ENCODE data around the gene RSPH3. TPM values are rescaled to one million over a fixed set of nuclear protein-coding genes. Genes with fewer than 3 reads are reported as not detected.

RSPH3 gene
- total RNA-seq, 4 donors from 2014 or later = 10.1 to 13.6 (median 13.1) TPM

- Histone ChIP-seq H3K27me3 (no peaks in the 10 kb centered on the region), H3K4me3 (no peak overlapping the region), H3K36me3 (peaks cover 17% of the 10 kb centered on the region), H3K9me3 (no peaks in the 10 kb centered on the region), H3K4me1 (no peaks in the 10 kb centered on the region), H3K27ac (no peak overlapping the region)
- DNase-seq (ENCODE audit: low spot score in 2 of 2) = no peak
- TF ChIP-seq POLR2A (IDR thresholded peaks at IDR 0.05) = no peak
- TF ChIP-seq POLR2AphosphoS5 (IDR thresholded peaks at IDR 0.05) = no peak
- TF ChIP-seq, protein P1, sequence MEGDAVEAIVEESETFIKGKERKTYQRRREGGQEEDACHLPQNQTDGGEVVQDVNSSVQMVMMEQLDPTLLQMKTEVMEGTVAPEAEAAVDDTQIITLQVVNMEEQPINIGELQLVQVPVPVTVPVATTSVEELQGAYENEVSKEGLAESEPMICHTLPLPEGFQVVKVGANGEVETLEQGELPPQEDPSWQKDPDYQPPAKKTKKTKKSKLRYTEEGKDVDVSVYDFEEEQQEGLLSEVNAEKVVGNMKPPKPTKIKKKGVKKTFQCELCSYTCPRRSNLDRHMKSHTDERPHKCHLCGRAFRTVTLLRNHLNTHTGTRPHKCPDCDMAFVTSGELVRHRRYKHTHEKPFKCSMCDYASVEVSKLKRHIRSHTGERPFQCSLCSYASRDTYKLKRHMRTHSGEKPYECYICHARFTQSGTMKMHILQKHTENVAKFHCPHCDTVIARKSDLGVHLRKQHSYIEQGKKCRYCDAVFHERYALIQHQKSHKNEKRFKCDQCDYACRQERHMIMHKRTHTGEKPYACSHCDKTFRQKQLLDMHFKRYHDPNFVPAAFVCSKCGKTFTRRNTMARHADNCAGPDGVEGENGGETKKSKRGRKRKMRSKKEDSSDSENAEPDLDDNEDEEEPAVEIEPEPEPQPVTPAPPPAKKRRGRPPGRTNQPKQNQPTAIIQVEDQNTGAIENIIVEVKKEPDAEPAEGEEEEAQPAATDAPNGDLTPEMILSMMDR (IDR thresholded peaks at IDR 0.05) = no peak
- TF ChIP-seq EP300 (IDR thresholded peaks at IDR 0.05) = no peak
- 97% methylated on average over 1 of the region's 1 CpG for WGBS
These were observed 11.5 kb downstream of the RSPH3 start for GRCh38 chr6:158988477-158988876.

GRCh38 chr6:158987657-158988056, 12.3 kb downstream of the RSPH3 start:
- no peaks in the 10 kb centered on the region for H3K4me1 ChIP-seq
- no peak for DNase-seq (ENCODE audit: low spot score in 2 of 2)
- H3K27me3 ChIP-seq = no peaks in the 10 kb centered on the region
- H3K9me3 ChIP-seq = no peaks in the 10 kb centered on the region
- peaks cover 12% of the 10 kb centered on the region for H3K36me3 ChIP-seq
- no peak overlapping the region for H3K27ac ChIP-seq
- TF ChIP-seq POLR2AphosphoS5 (IDR thresholded peaks at IDR 0.05) (no peak), EP300 (IDR thresholded peaks at IDR 0.05) (no peak), POLR2A (IDR thresholded peaks at IDR 0.05) (no peak)
- TF ChIP-seq, protein P1 (IDR thresholded peaks at IDR 0.05) = no peak
- H3K4me3 ChIP-seq = no peak overlapping the region
- WGBS = 94% methylated on average over 1 of the region's 1 CpG

GRCh38 chr6:158978757-158979156, 21.2 kb downstream of the RSPH3 start:
- Histone ChIP-seq H3K4me3 (no peak overlapping the region), H3K4me1 (no peaks in the 10 kb centered on the region), H3K27me3 (no peaks in the 10 kb centered on the region), H3K27ac (no peak overlapping the region), H3K36me3 (peaks cover 37% of the 10 kb centered on the region), H3K9me3 (no peaks in the 10 kb centered on the region)
- 97% methylated on average over 3 of the region's 3 CpGs for WGBS
- DNase-seq (ENCODE audit: low spot score in 2 of 2) = no peak
- TF ChIP-seq EP300 (IDR thresholded peaks at IDR 0.05) (no peak), POLR2A (IDR thresholded peaks at IDR 0.05) (no peak), POLR2AphosphoS5 (IDR thresholded peaks at IDR 0.05) (no peak)
- TF ChIP-seq, protein P1 (IDR thresholded peaks at IDR 0.05) = no peak

DNA sequence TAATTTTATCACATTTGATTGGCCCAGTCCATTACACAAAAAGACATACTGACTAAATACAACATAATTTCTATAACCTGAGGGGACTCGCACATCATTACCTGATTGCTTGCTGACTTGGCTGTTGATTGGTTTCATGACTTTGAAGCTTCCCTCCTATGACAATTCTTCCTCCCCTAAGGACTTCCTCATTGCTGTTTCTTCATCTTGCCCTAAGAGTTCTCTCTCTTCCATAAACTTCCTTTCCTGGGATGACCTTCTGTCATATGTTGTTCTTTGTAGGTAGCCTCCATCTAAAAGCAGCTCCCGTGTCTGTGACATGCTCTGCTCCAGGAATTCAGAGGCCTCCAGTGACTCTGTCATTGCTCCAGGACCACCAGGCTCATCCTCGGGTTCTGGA, 22.6 kb downstream of the RSPH3 start:
- Histone ChIP-seq H3K36me3 (peaks cover 37% of the 10 kb centered on the region), H3K4me1 (no peaks in the 10 kb centered on the region), H3K27me3 (no peaks in the 10 kb centered on the region), H3K27ac (no peak overlapping the region), H3K9me3 (no peaks in the 10 kb centered on the region), H3K4me3 (no peak overlapping the region)
- TF ChIP-seq POLR2A (IDR thresholded peaks at IDR 0.05) = no peak
- no peak for TF ChIP-seq EP300 (IDR thresholded peaks at IDR 0.05)
- TF ChIP-seq POLR2AphosphoS5 (IDR thresholded peaks at IDR 0.05) = no peak
- TF ChIP-seq, protein P1 (IDR thresholded peaks at IDR 0.05) = no peak
- DNase-seq (ENCODE audit: low spot score in 2 of 2) = no peak
- WGBS = 92% methylated on average over 3 of the region's 3 CpGs

GRCh38 chr6:158972241-158973233, 27.5 kb downstream of the RSPH3 start:
- H3K9me3 ChIP-seq = peaks cover 8% of the 10 kb centered on the region
- peaks cover 24% of the 10 kb centered on the region for H3K36me3 ChIP-seq
- H3K4me1 ChIP-seq = no peaks in the 10 kb centered on the region
- no peak overlapping the region for H3K4me3 ChIP-seq
- TF ChIP-seq POLR2AphosphoS5 (IDR thresholded peaks at IDR 0.05) = no peak
- TF ChIP-seq, protein P1 (IDR thresholded peaks at IDR 0.05) = peak; percentile 15 to 18
- DNase-seq (ENCODE audit: low spot score in 2 of 2) = no peak
- H3K27me3 ChIP-seq = no peaks in the 10 kb centered on the region
- WGBS = 31% methylated on average over 4 of the region's 4 CpGs
- H3K27ac ChIP-seq = no peak overlapping the region

All from suprapubic skin (tissue), 4 donors.